ENCODE measurements around the gene KIF3C. TPM values are rescaled to one million over a fixed set of nuclear protein-coding genes. Genes with fewer than 3 reads are reported as not detected.
"Not testable (repeated sequence)": the region's sequence is repeated elsewhere in the genome, so short reads cannot be mapped to it uniquely, and the experiment has no call there.

KIF3C gene
- total and polyA plus RNA-seq, 9 of the 15 experiments (the other 6 are each of a cell fraction or from before 2014, with no cell fraction given): 0.69 to 6.7 (median 3.3) TPM

DNA sequence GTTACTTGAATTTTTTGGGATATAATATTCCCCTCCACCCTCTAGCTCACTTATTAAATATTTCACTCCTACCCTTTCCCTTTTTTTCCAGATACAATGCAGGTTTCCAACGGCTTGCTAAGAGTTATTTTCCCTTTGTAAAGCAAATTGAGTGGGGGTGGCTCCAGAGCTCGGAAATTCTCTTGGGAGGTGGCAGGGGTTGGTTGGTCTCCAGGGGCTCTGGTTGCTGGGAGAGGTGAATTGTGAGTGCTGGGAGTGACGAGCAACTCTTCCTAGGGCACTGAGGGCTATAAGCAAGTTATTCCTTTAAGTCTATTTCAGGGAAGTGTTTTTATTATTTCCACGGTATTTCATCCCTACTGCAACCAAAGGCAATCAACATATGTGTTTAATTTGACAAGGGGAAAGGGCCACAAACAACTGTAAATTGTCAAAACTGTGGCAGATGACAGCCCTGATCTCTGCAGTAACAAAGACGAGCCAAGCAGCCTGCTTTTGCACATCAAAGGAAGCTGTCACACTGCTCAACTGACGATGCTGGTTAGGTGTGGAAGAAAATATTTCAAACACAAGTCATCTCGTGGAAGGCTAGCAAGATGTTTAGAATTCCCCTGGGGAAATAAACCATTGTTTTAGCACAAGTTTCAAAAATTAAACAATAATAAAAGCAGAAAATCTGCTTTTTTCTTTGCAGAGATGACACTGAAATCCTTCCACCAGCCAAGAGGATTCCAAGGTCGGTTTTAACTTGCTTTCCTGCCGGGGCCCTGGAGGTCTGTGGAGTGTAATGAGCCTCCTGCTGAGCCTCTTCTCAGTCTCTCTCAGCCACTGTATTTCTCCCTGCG lies 69.2 kb downstream of the KIF3C start:
- intact Hi-C loops (cut with micrococcal nuclease): no loop called here
- FAIRE-seq: no peak

DNA sequence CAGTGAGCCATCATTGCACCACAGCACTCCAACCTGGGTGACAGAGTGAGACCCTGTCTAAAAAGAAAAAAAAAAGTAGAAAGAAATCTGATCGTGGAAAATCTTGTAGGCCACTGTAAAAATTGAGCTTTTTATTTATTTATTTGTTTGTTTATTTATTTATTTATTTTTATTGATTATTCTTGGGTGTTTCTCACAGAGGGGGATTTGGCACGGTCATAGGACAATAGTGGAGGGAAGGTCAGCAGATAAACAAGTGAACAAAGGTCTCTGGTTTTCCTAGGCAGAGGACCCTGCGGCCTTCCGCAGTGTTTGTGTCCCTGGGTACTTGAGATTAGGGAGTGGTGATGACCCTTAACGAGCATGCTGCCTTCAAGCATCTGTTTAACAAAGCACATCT lies 72.7 kb downstream of the KIF3C start:
- intact Hi-C loops (cut with micrococcal nuclease); H3K27ac ChIP-seq (ENCODE audit: extremely low read depth, low read depth, low read length); BruUV-seq (replicated peaks); H3K9ac ChIP-seq (ENCODE audit: insufficient read depth in 1 of 2, low read depth in 2 of 2, low read length in 2 of 2); ATAC-seq; in situ Hi-C loops (cut with MboI); H3K4me1 ChIP-seq (replicated peaks in 1 of 2; ENCODE audit: control insufficient read depth in 2 of 2, insufficient read depth in 2 of 2, low read length in 2 of 2); H3K4me3 ChIP-seq; CTCF ChIA-PET (ENCODE audit: low intra/inter-chr PET ratio); FAIRE-seq; DNase-seq (ENCODE audit: extremely low read depth in 1 of 4, low spot score in 3 of 4); H3K9me3 ChIP-seq (replicated peaks; ENCODE audit: control insufficient read depth, insufficient read depth, low read depth, low read length); H4K20me1 ChIP-seq (replicated peaks; ENCODE audit: control insufficient read depth, insufficient read depth, low read length); H3K4me2 ChIP-seq (ENCODE audit: insufficient read depth, low read length); H3K9me1 ChIP-seq (ENCODE audit: control insufficient read depth, insufficient read depth, low read length); H3K79me2 ChIP-seq (ENCODE audit: control insufficient read depth, insufficient read depth, low read length); H3K36me3 ChIP-seq (ENCODE audit: control insufficient read depth, insufficient read depth, low read length); H2AFZ ChIP-seq (ENCODE audit: low read depth, low read length); H3K27me3 ChIP-seq (ENCODE audit: control insufficient read depth in 2 of 2, insufficient read depth in 2 of 2, low read length in 2 of 2): not testable (repeated sequence)
- 7% methylated on average over 2 of the region's 5 CpGs for WGBS (ENCODE audit: insufficient coverage, low coverage, missing lambda C conversion rate)
- POLR2A ChIA-PET: interaction anchor here (0.6 to 0.7 kb wide), 2 partner anchors 8 to 399 kb away, joined by 3 to 4 read pairs; no protein-coding TSS in a partner anchor

More for the DNA sequence above, 69.2 kb downstream of the KIF3C start:
- Histone ChIP-seq H3K79me2 (ENCODE audit: control insufficient read depth, insufficient read depth, low read length) (no peaks in the 10 kb centered on the region), H4K20me1 (replicated peaks; ENCODE audit: control insufficient read depth, insufficient read depth, low read length) (no peaks in the 10 kb centered on the region), H3K27ac (ENCODE audit: extremely low read depth, low read depth, low read length) (no peak overlapping the region), H3K36me3 (ENCODE audit: control insufficient read depth, insufficient read depth, low read length) (no peaks in the 10 kb centered on the region), H3K4me3 (no peak overlapping the region), H3K9ac (ENCODE audit: insufficient read depth in 1 of 2, low read depth in 2 of 2, low read length in 2 of 2) (no peak overlapping the region), H3K4me1 (replicated peaks in 1 of 2; ENCODE audit: control insufficient read depth in 2 of 2, insufficient read depth in 2 of 2, low read length in 2 of 2) (no peaks in the 10 kb centered on the region; a peak in 1 of 5 replicates), H3K9me3 (replicated peaks; ENCODE audit: control insufficient read depth, insufficient read depth, low read depth, low read length) (no peaks in the 10 kb centered on the region), H2AFZ (ENCODE audit: low read depth, low read length) (peak overlapping the region; percentile 18; the same call in 1 of the 2 replicates), H3K4me2 (ENCODE audit: insufficient read depth, low read length) (no peak overlapping the region), H3K9me1 (ENCODE audit: control insufficient read depth, insufficient read depth, low read length) (no peaks in the 10 kb centered on the region), H3K27me3 (ENCODE audit: control insufficient read depth in 2 of 2, insufficient read depth in 2 of 2, low read length in 2 of 2) (peaks cover 0 to 6% of the 10 kb centered on the region in 2 experiments; a peak in 1 of 5 replicates)
- WGBS (ENCODE audit: insufficient coverage, low coverage, missing lambda C conversion rate): 9% methylated on average over 10 of the region's 10 CpGs
- peak; percentile 57; the same call in 2 of the 3 replicates for ATAC-seq
- CTCF ChIA-PET (ENCODE audit: low intra/inter-chr PET ratio): no interaction called here
- in situ Hi-C loops (cut with MboI): no loop called here
- no TSS peak for BruUV-seq (replicated peaks)
- POLR2A ChIA-PET: no interaction called here
- DNase-seq (ENCODE audit: extremely low read depth in 1 of 4, low spot score in 3 of 4): no peak
- TF ChIP-seq MEIS2 (IDR thresholded peaks at IDR 0.05; ENCODE audit: partially characterized antibody): peak; percentile 23
- TF ChIP-seq GABPB1 (CRISPR knock-in tag; IDR thresholded peaks at IDR 0.05): no peak
- TF ChIP-seq, protein P1, sequence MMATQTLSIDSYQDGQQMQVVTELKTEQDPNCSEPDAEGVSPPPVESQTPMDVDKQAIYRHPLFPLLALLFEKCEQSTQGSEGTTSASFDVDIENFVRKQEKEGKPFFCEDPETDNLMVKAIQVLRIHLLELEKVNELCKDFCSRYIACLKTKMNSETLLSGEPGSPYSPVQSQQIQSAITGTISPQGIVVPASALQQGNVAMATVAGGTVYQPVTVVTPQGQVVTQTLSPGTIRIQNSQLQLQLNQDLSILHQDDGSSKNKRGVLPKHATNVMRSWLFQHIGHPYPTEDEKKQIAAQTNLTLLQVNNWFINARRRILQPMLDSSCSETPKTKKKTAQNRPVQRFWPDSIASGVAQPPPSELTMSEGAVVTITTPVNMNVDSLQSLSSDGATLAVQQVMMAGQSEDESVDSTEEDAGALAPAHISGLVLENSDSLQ (IDR thresholded peaks at IDR 0.05): 0 out of 2 replicates have a peak, but pooled peaks have one; percentile 14
